Amniotic epithelial cell (primary cell): ENCODE data around the gene C12orf76.
"Not testable (repeated sequence)": the region's sequence is repeated elsewhere in the genome, so short reads cannot be mapped to it uniquely, and the experiment has no call there.

Experiments
- DNase-seq: peaks from one replicate; pipeline ENCODE4 v3.0.0-alpha.2; 2010; ENCODE audit warnings: low read depth

The C12orf76 gene, protein sequence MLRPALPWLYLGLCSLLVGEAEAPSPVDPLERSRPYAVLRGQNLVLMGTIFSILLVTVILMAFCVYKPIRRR

DNA sequence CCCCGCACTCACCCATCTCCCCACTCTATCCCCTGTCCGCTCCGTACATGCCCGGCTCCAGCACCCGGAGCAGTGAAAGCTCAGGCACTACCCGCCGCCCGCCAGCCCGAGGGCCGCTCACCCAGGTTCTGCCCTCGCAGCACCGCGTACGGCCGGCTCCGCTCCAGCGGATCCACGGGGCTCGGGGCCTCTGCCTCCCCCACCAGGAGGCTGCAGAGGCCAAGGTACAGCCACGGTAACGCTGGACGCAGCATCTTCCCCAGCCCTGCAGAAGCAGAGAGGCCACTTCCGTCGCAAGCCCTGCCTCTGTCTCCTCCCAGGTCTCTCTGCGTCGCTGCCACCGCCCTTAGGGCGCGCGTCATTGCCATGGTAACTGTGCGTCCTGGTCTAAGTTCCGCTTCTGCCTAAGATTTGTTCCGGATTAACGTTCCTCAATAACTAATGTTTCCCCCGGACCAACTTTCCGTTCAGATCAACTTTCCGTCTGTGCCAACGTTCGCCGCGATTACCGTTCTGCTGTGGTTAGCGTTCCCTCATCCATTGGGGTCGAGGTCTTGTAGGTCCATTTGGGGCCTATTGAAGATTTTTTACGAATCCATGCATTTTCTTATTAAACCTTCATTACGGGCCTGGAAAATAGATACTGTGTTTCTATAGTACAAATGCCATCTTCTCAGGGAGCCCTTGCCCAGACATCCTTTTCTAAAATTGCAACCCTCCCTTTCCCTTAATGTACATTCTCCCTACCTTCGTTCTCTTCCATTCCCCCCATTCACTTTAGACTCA, at the start of gene C12orf76:
Gene C12orf76 (minus strand): TSS at position 281 of the 786 bp plus-strand sequence. CDS start 27 bp downstream, at position 254.
- DNase-seq, result peak; percentile 94

DNA sequence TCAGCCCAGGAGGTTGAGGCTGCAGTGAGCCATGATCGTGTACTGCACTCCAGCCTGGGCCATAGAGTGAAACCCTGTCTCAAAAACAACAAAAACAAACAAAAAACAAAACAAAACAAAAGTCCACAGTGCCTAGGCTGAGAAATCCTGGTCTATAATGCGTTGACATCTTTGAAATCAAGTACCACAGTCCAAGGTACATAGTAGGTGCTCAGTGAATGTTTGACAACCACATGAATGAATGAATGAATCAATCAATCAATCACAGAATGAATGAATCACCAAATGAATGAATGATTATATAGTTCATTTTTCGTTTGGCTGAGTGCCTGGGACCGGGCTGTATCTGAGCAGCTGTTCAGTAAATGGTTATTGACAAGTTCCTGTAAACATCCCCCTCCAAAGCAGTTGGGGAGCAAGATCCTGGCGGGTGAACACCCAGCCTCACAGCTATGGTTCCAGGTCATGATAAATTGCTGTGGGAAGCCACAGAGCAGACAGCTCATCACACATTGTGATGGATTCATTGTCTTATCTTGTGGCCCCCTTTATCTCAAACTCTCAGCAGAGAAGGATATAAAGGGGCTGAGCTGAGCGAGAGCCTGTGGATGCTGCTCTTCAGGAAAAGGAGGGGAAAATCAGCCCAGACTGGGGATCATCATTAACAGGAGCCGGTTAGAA, 45.4 kb upstream of the C12orf76 start:
- DNase-seq, result peak; percentile 46

DNA sequence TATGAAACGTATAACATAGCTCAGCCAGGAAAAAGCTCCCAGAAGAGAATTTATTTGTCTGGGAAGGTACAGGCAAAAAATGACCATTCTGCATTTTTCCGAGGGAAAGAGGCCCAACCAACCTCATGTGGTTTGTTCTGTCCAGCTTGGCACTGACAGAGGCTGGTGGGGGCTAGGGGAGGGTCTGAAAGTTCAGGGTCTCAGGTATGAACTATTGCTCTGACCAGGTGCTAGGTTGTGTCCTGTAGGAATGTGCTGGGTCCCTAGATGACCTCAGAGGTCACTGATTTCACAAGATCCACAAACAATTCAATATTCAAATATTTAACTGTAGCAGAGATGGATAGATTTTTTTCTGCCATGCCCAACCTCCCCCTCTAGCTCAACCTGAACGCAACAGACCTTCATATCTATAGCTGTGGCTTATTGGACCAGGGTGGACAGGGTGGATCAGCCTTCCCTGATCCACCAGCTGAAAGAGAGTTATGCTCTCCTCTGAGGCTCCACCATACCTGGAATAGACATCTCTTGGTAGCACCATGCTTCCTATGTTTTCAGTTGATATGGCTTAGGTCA, 42.9 kb upstream of the C12orf76 start:
- DNase-seq, result no peak

DNA sequence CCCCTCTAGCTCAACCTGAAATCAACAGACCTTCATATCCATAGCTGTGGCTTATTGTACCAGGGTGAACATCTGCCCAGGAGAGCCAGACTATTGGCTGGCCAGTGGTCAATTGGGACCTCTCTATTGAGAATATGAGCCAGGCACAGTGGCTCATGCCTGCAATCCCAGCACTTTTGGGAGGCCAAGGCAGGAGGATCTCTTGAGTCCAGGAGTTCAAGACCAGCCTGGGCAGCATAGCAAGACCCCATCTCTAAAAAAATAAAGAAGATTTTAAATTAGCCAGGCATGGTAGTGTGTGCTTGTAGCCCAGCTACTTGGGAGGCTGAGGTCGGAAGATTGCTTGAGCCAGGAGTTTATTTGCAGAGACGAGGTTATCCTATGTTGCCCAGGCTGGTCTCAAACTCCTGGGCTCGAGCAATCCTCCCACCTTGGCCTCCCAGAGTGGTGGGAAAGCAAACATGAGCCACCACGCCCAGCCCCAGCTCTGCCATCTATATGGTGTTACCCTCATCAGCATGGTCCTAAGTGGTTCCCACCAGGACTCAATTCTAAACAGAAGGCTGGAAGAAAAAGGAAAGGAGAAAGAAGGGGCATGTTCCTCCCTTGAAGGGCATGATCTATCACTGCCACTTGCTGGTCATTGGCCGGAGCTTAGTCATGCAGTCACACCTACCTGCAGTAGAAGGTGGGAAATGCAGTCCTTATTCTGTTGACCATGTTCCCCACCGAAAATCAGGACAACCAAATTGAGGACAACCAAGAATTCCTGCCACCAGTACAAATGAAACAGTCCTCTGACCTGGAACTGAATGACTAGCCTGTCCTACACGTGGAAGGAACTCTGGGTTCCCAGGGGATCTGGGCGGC, 42.2 kb upstream of the C12orf76 start:
- no peak for DNase-seq

DNA sequence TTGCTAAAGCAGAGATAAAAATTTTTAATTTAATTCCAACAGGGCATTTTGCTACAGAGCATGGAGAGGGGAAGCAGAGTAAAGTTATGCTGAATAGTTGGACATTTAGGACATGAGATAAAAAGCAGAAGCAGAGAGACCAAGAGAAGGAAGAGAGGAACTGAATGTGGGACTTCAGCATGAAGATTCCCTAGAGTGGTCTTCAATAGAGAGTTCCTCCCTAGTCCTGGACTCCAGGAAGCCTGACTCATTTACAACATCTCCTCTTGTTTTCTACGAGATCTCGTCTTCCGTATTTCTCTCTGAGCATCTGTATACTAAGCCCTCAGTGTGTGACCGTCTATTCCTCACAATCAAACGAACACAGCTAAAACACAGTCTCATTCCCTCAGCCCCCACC, 40.6 kb upstream of the C12orf76 start:
- DNase-seq, result no peak

DNA sequence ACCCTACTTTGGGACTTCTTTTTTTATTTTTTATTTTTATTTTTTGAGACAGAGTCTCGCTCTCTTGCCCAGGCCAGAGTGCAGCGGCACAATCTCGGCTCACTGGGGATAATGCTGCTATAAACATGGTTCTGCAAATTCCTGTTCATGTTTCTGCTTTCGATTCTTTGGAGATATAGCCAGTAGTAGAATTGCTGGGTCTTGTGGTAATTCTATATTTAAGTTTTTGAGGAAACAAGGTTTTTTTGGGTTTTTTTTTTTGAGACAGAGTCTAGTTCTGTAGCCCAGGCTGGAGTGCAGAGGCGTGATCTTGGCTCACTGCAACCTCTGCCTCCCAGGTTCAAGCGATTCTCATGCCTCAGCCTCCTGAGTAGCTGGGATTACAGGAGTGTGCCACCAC, 39.9 kb upstream of the C12orf76 start:
- not testable (repeated sequence) for DNase-seq

DNA sequence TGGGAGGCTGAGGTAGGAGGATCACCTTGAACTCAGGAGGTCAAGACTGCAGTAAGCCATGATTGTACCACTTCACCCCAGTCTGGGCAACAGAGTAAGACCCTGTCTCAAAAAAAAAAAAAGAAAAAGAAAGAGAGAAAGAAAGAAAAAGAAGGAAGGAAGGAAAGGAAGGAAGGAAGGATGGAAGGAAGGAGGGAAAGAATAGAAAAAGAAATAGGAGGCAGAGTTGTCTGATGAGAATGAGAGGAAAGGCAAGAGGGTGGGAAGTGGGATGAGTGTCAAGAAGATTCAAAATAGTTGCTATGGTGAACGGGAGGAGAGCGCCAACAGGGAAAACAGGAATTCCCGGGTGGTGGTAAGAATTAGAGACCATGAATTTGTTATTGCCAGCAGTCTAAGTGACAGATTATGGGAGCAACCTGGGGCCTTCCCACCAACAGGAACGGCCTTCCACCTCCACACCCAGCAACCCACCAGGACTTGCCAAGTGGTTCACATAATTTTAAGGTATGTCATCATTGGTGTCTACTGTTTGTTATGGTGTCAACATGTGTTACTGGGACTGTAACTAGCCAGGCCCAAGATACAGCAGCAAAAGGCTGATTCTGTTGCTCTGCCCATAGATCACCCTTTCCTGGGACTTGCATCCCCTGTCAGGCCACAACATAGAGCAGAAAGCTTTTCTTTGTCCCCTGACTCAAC, 36.1 kb upstream of the C12orf76 start:
- DNase-seq, result no peak

DNA sequence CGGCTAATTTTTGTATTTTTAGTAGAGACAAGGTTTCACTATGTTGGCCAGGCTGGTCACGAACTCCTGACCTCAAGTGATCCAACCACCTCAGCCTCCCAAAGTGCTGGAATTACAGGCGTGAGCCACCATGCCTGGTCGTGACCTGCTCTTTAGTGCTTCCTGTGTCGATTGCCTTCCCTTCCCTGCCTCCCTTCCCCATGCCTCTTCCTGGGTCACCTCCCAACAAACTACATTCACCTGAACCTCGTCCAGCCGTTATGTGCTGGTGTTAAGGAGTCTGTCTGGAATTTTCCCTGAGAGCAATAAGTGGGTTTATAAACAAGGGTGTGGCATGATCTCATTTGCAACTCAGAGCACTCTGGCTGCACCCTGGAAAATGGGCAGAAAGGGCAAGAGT, 32.1 kb upstream of the C12orf76 start:
- no peak for DNase-seq

DNA sequence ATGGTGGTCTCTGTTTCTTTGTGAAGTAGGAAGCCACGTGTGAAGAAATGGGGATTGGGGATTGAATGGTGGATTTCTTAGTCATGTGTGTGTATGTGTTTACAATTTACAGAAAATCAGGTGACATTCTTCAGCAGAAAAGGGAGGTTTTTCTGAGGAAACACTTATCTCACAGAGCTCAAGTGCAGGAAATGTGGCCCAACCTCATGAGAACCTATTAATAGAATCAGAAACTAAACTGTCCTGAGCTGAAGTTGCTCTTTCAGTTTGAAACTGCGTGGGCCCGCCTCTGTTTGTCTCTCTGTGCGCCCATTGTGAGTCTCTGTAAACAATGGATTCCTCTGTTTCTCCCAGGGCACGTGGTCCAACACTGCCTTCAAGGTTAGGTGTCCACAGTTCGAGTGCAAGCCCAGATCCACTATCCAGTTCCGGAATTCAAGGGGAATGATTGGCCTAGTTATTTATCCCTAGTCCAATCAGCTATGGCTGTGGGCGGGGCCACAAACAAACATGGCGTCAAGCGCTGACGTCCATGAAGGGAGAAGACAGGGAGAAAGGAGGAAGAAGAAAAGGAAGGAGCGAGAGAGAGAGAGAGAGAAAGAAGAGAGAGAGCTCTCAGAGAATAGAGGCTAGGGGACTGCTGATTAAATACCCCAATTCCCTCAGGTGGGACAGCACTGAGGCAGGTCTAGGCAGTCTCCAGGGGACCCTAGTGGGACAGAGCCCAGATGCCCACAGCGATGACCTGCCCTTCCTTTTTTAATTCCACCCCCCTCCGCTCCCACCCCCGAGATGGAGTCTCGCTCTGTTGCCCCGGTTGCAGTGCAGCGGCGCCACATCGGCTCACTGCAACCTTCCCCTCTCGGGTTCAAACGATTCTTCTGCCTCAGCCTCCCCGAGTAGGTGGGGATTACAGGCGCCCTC, 31.4 kb upstream of the C12orf76 start:
- DNase-seq, result peak; percentile 67

DNA sequence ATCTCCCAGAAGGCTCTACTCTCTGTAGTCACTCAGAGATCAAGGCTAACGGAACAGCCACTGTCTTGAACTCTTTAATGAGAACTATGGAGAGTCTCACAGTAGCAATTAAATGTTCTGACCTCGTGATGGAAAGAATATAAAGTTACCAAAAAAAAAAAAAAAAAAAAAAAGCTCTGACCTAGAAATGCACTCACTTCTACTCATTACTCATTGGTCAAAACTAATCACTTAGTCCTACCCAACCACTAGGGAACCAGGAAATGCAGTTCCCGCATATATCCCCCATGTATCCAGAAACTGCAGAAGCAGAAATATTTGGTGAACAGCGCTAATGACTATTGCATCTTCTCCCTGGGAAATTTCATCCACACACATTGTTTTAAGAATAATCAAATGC, 29.5 kb upstream of the C12orf76 start:
- peak; percentile 23 for DNase-seq

DNA sequence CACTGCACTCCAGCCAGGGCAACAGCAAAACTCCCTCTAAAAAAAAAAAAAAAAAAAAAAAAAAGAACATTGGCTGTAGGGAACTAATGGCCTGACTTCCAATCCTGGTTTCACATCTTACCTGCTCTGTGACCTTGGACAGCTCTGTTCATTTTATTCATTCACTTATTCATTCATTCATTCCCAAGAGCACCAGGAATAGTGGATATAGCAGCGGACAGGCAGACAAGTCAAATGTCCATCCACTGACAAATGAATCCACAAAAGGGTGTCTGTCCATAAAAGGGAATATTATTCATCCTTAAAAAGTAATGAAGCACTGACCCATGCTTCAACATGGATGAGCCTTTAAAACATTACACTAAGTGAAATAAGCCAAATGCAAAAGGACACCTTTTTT, 27.6 kb upstream of the C12orf76 start:
- no peak for DNase-seq

DNA sequence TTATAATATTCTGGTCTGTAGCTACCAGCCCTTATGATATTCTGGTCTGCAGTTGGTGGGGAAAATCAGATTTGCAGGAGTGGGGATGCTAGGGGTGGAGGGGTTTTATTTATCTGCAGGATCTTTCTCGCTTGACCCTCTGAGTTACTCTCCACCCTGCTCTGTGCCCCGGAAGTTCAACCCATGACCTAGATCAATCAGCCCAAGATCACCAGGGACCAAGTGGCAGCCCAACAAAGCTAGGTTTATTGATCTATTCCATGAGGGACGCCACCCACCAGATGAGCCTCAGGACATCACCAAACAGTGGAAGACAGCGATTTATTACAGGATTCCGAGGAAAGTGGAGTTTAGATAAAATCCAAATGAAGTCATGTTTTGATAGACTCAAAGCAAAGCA, 25.8 kb upstream of the C12orf76 start:
- no peak for DNase-seq

DNA sequence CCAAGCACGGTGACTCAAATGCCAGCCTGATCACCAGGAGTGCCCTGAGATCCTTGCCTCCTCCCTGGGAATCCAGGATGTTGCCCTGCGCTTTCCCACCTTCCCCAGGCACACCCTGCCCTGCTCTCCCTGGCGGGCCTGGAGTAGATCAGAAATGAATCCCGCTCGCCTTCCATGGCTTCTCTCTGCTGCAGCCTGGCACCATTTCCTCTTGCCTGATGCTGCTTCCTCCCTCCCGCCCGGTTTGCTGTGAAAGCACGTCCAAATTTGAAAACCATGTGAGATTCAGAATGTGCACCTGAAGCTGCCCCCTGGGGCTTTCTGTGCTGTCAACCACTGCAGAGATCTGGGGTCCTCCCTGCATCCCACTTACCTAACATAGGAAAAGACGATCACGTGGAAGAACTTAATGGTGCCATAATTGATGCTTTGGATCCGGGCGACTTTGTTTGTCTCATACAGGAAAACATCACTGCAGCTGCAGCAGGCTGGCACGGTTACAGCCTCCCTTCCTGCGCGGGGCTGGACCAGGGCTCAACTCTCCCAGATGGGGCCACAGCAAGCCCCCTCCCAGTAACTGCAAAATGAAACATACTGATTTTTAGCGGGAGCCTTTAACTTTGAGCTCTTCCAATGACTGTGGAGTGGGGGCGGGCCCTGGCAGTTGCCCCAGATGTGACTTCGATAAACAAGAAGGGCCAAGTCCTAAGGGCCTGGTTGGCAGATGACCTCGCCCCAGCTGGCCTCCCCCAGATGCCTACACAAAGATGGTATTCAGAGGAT, 24.9 kb upstream of the C12orf76 start:
- no peak for DNase-seq

DNA sequence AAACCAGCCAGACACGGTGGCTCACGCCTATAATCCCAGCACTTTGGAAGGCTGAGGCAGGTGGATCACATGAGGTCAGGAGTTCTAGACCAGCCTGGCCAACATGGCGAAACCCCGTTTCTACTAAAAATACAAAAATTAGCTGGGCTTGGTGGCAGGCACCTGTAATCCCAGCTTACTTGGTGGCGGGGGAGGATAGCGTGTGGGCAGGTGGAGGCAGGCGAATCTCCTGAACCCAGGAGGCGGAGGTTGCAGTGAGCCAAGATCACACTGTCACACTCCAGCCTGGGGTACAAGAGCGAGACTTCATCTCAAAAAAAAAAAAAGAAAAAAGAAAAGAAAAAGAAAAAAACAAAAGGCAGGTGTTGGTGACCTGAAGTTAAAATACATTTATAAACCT, 24.3 kb upstream of the C12orf76 start:
- DNase-seq, result not testable (repeated sequence)

DNA sequence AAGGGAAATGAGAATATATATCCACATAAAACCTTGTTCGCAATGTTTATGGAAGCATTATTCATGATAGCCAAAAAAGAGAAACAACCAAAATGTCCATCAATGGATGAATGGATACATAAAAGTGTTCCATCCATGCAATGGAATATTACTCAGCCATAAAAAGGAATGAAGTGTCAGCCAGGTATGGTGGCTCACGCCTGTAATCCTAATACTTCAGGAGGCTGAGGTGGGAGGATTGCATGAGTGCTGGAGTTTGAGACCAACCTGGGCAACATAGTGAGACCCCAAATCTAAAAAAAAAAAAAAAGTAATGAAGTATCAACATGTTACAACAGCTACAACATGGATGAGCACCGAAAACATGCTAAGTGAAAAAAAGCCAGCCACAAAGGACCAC, 23.6 kb upstream of the C12orf76 start:
- no peak for DNase-seq

DNA sequence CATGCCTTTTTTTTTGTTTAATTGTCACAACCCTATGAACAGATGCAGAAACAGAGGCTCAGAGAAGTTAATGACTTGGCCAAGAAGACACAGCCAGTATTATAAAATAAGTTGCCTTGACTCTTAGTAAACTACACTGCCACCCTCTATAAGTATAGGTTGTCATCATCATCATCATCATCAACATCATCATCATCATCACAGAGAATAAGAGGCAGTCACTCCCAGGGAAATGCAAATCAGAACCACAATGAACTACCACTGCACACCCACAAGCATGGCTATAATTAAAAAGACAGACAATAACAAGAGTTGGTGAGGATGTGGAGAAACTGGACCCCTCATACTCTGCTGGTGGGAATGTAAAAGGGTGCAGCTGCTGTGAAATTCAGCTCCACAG, 23.2 kb upstream of the C12orf76 start:
- no peak for DNase-seq

DNA sequence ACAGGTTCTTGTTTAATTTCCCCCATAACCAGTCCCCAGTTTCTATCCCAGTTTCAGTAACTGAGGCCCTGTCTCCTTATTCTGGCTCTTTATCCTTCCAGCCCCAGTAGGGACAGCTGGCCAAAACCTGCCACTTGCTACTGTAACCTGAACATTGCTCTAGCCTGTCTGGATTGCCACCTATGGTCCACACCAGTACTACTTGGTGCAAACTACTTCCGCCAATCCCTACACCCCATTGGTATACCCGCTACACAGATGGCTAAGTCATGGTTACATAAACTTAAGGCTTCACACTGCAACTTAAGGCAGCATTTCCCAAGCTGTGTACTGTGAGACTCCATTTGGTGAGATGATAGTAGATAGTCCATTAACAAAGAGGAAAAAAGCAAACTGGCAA, 20.3 kb upstream of the C12orf76 start:
- DNase-seq, result no peak

DNA sequence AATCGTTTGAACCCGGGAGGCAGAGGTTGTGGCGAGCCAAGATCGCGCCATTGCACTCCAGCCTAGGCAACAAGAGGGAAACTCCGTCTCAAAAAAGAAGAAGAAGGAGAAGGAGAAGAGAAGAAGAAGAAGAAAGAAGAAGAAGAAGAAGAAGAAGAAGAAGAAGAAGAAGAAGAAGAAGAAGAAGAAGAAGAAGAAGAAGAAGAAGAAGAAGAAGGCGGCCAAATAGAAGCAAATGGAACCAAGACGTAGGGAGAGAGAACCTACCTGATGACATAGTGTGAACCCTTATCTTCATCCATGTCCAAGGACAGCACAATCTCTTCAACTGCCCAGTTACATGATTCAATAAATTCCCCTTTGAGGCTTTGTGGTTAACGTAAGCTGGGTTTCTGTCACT, 19.8 kb upstream of the C12orf76 start:
- not testable (repeated sequence) for DNase-seq

DNA sequence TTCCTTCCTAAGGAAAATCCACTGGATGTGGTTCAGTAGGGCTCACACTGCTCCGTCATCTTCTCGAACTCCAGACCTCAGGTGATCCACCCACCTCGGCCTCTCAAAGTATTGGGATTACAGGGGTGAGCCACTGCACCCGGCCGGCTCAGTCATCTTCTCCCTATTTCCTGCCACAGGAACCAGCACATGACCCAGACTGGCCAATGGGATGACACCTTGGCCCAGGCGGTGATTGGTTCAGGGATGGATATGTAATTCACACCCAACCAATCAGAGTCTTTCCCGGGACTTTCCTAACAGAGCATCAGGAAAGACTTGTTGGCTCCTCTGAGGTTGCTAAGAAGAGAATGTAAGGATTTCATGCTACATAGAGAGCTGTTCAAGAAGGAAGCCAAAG, 19.2 kb upstream of the C12orf76 start:
- no peak for DNase-seq

DNA sequence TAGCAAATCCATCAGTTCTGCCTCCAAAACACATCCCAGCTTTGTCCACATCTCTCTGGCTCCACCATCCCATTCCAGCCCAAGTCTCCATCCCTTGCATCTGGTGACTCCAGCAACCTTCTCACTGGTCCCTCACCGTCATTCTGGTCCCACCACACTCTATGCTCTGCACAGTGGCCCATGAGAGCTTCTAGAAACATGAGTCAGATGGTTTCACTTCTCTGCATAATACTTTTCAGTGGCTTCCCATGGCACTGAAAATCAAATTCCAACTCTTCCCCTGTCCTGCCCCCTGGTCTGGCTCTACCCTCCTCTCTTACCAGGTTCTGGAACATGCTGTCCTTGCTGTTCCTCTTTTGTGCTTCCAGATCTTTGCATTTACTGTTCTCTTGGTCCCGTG, 17.2 kb upstream of the C12orf76 start:
- DNase-seq, result no peak
